ENCODE results near the gene SNCAIP.

Gene SNCAIP

GRCh38 chr5:122400341-122400740, 88.3 kb downstream of the SNCAIP start:
- no peak for DNase-seq

GRCh38 chr5:122400938-122401337, 88.9 kb downstream of the SNCAIP start:
- DNase-seq = no peak

GRCh38 chr5:122401976-122402725, 90.1 kb downstream of the SNCAIP start:
- no peak for DNase-seq

GRCh38 chr5:122402955-122403685, 91.1 kb downstream of the SNCAIP start:
- DNase-seq = no peak

- peak; percentile 22 for DNase-seq
Observed at GRCh38 chr5:122404018-122404417, 92.0 kb downstream of the SNCAIP start.

- DNase-seq = no peak
Observed at GRCh38 chr5:122404653-122405362, 92.8 kb downstream of the SNCAIP start.

DNA sequence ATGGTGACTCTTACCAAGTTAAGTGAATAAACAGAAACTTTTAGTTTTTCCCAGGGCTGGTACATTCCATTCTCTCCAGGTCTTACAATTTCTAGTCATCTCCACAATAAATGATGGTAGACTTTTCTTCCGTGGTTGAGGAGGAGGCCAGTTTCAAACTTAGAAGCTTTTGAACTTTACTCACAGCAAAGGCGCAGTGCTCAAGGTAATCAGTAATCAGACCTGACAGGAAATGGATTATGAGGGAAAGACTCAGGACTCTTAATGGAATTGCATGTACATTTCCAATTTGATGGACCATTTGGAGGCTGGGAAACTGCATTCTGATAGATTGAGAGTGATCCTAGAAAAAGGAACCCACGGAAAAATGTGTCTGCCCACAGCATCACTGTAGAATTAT, 93.7 kb downstream of the SNCAIP start:
- no peak for DNase-seq

GRCh38 chr5:122406181-122406580, 94.1 kb downstream of the SNCAIP start:
- no peak for DNase-seq

DNA sequence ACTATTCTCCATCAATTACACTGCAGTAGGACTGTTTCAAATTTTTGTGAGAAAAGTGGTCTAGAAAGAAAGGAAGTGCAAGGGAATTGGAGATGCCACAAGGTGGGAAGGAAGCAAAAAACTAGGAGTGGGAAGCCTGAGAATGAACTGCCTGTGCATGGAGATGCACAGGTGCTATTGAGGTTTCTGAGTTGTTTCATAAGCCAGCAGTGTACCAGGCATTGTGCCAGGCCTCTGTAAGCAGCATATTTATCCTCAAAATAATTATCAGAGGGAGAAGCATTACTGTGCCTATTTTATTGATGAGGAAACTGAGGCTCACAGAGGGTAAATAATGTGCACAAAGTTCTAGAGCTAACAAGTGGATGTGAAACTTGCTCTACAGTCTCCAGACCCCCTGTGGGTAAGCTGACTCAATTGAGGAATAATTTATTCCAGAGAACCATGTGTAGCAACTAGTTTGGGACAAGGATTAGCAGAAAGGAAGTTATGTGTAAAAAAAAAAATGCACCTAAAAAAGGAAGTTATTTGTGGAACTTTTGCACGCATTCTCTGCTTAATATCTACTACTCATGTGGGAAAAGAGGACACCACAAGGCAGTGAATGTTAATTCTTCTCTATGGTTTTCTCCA, 96.7 kb downstream of the SNCAIP start:
- no peak for DNase-seq

DNA sequence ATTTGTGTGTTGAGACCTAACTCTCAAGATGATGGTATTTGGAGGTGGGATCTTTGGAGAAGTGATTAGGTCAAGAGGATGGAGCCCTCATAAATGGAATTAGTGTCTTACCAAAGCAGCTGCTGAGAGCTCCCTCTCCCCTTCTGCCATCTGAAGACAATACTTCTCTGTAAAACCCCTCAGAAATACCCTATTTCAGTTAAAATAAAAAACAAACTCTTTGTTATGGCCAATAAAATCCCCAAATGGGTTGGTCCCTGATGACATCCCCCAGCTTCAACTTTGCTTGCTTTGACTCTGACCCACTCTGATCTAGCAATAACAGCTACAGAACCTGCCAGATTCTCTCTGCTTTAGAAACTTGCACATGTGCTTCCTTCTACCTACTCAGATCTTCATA, 100.9 kb downstream of the SNCAIP start:
- no peak for DNase-seq

- DNase-seq = no peak
Observed at GRCh38 chr5:122413722-122414121, 101.7 kb downstream of the SNCAIP start.

GRCh38 chr5:122415030-122415800, 103.2 kb downstream of the SNCAIP start:
- peak; percentile 60 for DNase-seq

DNA sequence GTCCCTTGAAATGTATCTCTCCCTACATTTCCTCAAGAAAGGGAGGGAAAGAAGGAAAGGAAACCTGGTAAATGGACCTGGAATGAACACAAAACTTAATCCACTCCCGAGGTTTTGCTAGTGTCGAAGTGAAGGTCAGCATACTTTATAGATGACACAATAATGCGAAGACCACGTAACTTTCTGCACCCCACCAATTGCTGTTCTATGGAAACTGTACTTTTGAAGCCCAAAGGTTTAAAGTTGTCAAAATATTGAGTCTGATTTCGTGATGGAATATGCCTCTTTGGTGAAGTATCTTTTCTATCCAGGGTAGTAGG, 103.7 kb downstream of the SNCAIP start:
- DNase-seq = no peak

GRCh38 chr5:122419142-122419894, 107.3 kb downstream of the SNCAIP start:
- DNase-seq = no peak

DNA sequence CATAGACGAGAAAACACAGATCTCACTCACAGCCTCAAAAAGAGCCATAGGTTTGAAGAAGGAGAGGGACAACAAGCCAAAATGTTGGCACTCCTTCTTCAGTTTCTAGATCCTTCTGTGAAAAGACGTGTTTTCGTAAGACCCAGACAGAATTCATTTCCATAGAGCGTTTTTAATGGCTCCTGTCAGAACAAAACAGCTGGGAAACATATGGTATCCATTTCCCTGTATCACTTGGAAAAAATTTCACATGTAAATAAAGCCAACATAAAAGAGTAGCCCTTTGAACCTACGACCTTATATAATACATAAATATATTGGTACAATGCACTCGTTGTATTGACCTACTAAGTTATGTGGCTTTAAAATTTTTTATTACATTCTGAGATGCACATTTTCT, 108.1 kb downstream of the SNCAIP start:
- DNase-seq = no peak

DNA sequence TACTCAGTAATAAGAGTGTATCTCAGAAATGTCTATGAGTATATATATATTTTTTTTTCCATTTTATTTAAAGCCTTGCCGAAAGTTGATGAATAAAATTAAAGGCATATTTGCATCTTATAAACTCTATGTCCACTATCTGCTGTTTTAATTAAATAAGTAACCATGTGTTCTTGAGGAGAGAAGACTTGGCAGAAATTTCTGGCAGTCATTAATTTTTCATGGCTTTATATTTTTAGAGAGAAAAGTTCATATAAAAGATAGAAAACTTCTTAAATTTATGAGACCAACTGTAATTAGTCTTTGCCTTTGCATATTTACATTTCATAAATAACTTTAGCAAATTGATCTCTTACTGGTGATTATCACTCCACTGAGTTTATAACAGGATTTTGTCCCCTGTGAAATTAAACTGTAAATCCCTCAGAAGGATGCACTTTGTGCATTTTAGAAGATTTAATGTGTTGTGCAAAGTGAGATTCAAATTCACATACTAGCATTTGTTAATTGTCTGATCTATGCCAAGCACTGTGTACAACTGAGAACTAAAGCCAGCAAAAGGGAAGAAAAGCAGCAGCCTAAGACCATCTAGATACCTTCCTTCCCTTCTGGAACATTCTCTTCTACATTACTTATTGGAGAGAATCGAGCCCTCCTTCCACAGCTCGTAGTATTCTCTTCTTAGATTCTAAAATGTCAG, 108.7 kb downstream of the SNCAIP start:
- no peak for DNase-seq

DNA sequence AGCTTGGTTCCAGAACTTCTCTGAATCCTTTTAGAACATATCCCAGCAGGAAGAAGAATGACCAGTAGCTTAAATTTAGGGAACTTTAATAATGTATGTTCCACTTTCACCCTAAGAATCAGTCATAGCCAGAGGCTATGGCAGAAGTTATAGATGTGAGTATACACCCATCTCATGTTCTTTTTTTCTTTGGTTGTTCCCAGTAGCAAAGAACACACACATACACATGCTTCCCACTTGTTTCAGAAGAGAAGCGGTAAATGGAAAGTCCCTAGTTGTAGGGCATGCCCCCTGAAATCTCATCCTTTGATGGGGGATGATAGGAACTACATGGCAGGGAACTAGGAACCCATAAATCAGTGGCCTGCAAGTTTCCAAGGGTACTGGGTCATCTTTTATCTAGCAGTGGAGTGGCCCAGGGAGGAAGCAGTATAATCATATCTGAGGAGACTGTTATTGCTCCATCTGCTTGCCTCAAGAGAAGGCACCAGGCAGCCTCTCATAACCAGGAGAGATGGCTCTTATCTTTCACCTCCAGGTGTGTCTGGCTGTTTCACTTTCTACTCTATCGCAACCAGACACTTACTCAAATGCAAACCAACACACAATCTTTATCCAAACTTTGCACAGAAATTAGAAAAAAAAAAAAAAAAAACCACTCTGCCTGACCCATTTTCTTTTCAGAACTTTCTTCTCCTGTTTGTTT, 109.5 kb downstream of the SNCAIP start:
- no peak for DNase-seq

DNA sequence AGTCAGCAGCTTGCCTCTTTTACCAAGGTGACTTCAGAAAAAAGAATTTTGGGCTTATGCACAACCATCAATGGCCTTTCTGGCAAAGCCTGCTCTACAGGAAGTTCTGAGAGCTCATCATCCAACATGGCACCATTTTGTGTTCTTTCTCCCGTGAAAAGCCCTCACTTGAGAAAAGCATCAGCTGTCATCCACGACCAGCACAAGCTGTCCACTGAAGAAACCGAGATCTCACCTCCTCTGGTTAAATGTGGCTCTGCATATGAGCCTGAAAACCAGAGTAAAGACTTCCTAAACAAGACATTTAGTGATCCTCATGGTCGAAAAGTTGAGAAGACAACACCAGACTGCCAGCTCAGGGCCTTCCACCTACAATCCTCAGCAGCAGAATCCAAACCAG, 111.2 kb downstream of the SNCAIP start:
- no peak for DNase-seq

- DNase-seq = no peak
Observed at GRCh38 chr5:122424132-122424531, 112.1 kb downstream of the SNCAIP start.

DNA sequence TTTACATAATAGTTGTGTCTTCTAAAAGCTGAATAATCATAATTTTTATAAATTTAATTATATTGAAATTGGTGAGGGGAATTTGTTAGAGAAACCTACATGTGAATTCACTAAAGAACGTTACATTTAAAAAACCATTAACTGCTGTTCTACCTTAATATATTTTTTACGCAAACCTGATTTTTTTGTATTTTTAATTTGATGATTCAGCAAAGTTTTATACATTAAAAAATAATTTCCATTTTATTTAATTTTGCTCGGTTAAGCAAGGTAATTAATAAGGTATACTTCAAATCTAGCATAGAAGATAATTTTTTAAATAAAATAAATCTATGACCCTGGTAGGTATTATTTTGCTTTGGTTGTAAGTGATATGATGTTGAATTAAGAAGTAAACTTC, 114.3 kb downstream of the SNCAIP start:
- DNase-seq = no peak

All from right kidney (tissue), 1 donor.